ENCODE data around the gene TMTC2. TPM values are rescaled to one million over a fixed set of nuclear protein-coding genes. Genes with fewer than 3 reads are reported as not detected.

TMTC2 gene
- total RNA-seq, 1 donor from 2014 or later: 7.6 TPM

DNA sequence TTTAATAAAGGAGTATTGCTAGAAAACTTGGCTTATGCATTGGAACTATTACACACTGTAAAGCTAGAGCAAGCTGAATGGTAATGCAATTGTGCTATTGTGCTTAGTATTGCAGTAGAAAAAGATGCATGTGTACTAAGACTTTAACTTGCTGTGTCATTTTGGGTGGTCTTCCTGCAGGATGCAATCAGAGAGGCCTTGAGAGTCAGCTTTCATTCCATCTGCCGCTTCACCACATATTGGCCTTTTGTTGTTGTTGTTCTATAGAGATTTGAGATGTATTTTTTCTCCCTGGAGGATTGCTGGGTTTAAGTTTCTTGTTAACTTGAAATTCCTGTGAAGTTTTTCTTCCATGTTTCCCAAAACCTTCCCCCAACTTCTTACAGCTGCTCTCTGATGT, 449.7 kb downstream of the TMTC2 start:
- DNase-seq (ENCODE audit: low read depth): no peak
- Histone ChIP-seq H3K4me3 (ENCODE audit: low read depth, low read length) (no peak overlapping the region), H3K36me3 (ENCODE audit: control insufficient read depth, insufficient read depth, low read length) (no peaks in the 10 kb centered on the region), H3K27me3 (ENCODE audit: control insufficient read depth, insufficient read depth, low read length) (no peaks in the 10 kb centered on the region)
- TF ChIP-seq, protein P1, sequence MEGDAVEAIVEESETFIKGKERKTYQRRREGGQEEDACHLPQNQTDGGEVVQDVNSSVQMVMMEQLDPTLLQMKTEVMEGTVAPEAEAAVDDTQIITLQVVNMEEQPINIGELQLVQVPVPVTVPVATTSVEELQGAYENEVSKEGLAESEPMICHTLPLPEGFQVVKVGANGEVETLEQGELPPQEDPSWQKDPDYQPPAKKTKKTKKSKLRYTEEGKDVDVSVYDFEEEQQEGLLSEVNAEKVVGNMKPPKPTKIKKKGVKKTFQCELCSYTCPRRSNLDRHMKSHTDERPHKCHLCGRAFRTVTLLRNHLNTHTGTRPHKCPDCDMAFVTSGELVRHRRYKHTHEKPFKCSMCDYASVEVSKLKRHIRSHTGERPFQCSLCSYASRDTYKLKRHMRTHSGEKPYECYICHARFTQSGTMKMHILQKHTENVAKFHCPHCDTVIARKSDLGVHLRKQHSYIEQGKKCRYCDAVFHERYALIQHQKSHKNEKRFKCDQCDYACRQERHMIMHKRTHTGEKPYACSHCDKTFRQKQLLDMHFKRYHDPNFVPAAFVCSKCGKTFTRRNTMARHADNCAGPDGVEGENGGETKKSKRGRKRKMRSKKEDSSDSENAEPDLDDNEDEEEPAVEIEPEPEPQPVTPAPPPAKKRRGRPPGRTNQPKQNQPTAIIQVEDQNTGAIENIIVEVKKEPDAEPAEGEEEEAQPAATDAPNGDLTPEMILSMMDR (IDR thresholded peaks at IDR 0.05; ENCODE audit: insufficient read depth, low read length, poor library complexity, severe bottlenecking): no peak

DNA sequence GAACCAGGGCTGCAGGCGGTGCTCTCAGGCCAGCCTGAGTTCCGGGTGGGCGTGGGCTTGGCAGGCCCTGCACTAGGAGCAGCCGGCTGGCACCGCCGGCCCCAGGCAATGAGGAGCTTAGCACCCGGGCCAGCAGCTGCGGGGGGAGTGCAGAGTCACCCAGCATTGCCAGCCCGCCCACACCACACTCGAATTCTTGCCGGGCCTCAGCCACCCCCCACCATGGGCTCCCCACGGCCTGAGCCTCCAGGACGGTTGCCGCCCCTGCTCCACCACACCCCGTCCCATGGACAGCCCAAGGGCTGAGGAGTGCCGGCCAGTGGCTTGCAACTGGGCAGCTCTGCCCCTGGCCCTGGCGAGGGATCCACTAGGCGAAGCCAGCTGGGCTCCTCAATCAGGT, 453.4 kb downstream of the TMTC2 start:
- Histone ChIP-seq H3K36me3 (ENCODE audit: control insufficient read depth, insufficient read depth, low read length) (no peaks in the 10 kb centered on the region), H3K4me3 (ENCODE audit: low read depth, low read length) (no peak overlapping the region), H3K27me3 (ENCODE audit: control insufficient read depth, insufficient read depth, low read length) (no peaks in the 10 kb centered on the region)
- DNase-seq (ENCODE audit: low read depth): no peak
- TF ChIP-seq, protein P1 (IDR thresholded peaks at IDR 0.05; ENCODE audit: insufficient read depth, low read length, poor library complexity, severe bottlenecking): no peak

DNA sequence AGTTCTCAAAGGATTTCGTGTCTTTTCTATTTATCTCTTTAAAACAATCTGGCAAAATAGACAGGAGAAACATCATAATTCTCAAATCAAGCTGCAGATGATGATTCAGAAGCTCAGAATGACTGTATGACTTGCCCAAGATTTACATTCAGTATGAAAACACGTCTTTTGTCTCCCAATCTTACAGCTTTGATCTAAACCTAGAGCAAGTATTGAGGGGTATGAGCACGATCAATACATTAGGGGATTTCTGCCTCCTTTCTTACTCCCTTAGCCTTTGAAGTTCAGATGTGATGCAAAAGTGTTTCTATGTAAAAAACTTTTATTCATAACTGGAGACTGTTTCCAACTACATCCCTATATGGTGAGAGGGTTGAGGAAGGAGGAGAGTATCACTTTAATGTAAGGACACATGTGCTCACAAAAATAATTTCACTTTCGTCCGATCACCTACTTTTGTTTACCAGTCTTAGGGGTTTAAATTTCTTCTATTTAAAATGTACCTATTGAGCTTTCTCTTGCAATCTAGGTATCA, 454.8 kb downstream of the TMTC2 start:
- H3K4me3 ChIP-seq (ENCODE audit: low read depth, low read length): no peak overlapping the region
- TF ChIP-seq, protein P1 (IDR thresholded peaks at IDR 0.05; ENCODE audit: insufficient read depth, low read length, poor library complexity, severe bottlenecking): no peak
- no peak for DNase-seq (ENCODE audit: low read depth)
- H3K27me3 ChIP-seq (ENCODE audit: control insufficient read depth, insufficient read depth, low read length): no peaks in the 10 kb centered on the region
- H3K36me3 ChIP-seq (ENCODE audit: control insufficient read depth, insufficient read depth, low read length): no peaks in the 10 kb centered on the region

DNA sequence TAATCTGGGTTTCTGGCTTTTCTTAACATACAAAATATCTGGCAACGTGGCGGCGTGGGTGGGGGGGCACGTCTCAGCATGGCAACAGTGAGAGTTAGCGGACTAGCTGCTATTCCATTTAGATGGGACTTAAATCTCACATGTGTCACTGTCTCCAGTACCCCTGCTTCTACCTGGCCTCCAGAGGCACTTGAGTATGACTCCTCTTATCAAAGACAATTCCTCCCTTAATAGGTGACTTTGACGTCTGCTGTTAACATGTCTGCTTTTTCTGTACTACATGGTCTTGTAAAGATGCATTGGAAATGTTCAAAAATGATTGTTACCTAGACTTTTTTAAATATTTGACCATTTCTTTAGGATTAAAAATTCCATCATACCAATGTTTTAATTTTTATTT, 456.2 kb downstream of the TMTC2 start:
- Histone ChIP-seq H3K4me3 (ENCODE audit: low read depth, low read length) (no peak overlapping the region), H3K36me3 (ENCODE audit: control insufficient read depth, insufficient read depth, low read length) (no peaks in the 10 kb centered on the region), H3K27me3 (ENCODE audit: control insufficient read depth, insufficient read depth, low read length) (no peaks in the 10 kb centered on the region)
- TF ChIP-seq, protein P1 (IDR thresholded peaks at IDR 0.05; ENCODE audit: insufficient read depth, low read length, poor library complexity, severe bottlenecking): no peak
- no peak for DNase-seq (ENCODE audit: low read depth)

DNA sequence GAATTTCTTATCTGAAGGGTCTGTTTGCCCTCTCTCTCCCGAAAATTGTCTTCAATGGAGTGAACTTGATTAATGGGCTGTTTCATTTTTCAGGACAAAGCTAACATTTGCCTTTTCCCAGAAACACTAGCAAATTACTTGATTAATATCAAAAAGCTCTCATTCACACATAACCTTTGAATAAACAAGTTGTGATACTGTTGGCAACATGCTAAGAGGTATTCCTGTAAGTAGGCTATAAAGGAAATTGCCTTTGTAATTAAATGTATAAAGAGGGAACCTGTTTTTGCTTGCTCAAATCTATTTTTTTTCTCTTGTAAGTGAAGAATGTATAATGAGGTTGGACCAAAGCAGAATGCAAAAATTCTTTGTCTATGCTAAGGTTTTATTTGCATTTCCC, 457.2 kb downstream of the TMTC2 start:
- TF ChIP-seq, protein P1 (IDR thresholded peaks at IDR 0.05; ENCODE audit: insufficient read depth, low read length, poor library complexity, severe bottlenecking): no peak
- no peaks in the 10 kb centered on the region for H3K36me3 ChIP-seq (ENCODE audit: control insufficient read depth, insufficient read depth, low read length)
- no peak overlapping the region for H3K4me3 ChIP-seq (ENCODE audit: low read depth, low read length)
- no peaks in the 10 kb centered on the region for H3K27me3 ChIP-seq (ENCODE audit: control insufficient read depth, insufficient read depth, low read length)
- no peak for DNase-seq (ENCODE audit: low read depth)

DNA sequence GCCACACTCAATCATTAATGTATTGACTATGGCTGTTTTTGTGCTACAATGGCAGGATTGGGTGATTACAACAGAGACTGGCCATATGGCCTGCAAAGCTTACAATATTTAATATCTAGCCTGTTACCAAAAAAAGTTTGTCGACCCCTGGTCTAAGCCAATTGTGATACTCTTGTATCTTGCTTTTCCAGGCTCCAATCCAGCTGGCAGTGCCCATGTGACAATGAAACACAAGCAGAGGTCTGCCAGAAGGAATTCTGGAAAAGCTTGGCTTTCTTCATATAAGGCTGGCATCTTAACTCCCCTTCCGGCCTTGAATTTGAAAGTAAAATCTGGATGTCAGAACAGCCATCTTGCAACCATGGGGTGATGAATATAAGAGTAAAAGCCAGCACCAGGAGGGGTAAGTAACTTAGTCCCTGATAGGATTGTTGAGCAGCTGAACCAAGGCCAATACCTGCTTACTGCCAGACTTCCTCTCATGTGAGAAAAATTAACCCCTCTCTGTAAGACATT, 458.7 kb downstream of the TMTC2 start:
- no peaks in the 10 kb centered on the region for H3K27me3 ChIP-seq (ENCODE audit: control insufficient read depth, insufficient read depth, low read length)
- no peak overlapping the region for H3K4me3 ChIP-seq (ENCODE audit: low read depth, low read length)
- no peaks in the 10 kb centered on the region for H3K36me3 ChIP-seq (ENCODE audit: control insufficient read depth, insufficient read depth, low read length)
- no peak for DNase-seq (ENCODE audit: low read depth)
- TF ChIP-seq, protein P1 (IDR thresholded peaks at IDR 0.05; ENCODE audit: insufficient read depth, low read length, poor library complexity, severe bottlenecking): no peak

All from kidney epithelial cell (primary cell).